ENCODE measurements around the gene KLF9. TPM values are rescaled to one million over a fixed set of nuclear protein-coding genes. Genes with fewer than 3 reads are reported as not detected.

The KLF9 gene
- total RNA-seq, 1 donor from 2014 or later: 6.3 TPM

DNA sequence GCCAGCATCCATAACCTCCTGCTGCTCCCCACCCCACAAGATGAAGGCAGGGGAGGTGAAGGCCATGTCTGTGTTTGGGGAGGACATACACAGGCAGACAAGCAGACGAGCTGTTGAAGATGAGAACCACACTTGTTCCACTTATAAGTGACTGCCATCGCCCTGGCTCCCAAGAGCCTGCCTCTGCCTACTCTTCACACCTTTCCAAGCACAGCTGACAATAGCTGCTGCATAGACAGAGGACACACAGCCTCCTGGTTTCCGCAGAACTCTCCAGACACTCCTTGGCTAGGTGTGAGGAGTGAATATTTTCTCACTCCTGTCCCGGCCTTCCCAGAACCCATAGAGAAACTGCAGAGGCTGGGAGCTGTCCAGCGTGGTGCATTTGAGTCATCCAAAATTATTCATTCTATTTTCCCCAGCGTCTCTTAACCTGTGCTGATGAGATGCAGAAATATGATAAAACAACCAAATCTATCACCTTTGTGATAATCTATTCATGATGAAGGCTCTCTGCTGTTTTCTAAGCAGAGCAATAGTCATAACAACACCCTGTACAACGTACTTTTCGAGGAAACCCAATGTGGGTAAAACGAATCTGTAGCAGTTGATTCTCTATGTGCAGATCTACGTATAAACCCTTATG is 24.7 kb downstream of the KLF9 start:
- peaks cover 41% of the 10 kb centered on the region for H3K4me1 Mint-ChIP-seq
- POLR2A ChIA-PET: no interaction called here
- DNase-seq: no peak
- CTCF ChIA-PET: no interaction called here
- intact Hi-C loops (cut with micrococcal nuclease): no loop called here
- no peak for TF ChIP-seq CTCF (IDR thresholded peaks at IDR 0.05)
- no peaks in the 10 kb centered on the region for H3K9me3 Mint-ChIP-seq
- H3K27ac Mint-ChIP-seq: no peak overlapping the region
- H3K27me3 Mint-ChIP-seq: no peaks in the 10 kb centered on the region
- no peak for ATAC-seq (ENCODE audit: low read depth)
- H3K4me3 Mint-ChIP-seq: no peak overlapping the region
- peaks cover 26% of the 10 kb centered on the region for H3K36me3 Mint-ChIP-seq (ENCODE audit: low read depth)

DNA sequence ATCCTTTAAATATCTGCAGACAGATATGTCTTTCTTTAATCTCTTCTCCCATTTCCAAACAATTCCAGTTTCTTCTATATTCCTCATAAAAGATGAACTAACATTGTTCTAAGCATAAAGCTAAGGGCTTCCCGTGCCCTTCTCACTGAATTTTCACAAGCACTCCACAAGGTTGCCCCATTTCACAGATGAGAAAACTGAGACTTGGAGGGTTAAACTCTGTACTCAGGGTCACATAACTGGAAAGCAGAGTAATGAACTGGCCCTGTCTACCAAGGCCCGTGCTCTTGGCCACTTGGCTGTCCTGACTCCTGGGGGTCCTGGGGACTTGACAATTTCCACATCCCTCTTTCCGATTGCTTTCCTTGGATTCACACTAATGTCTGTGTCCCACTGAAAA is 25.3 kb downstream of the KLF9 start:
- no peak for DNase-seq
- ChIA-PET CTCF (no interaction called here), POLR2A (no interaction called here)
- ATAC-seq (ENCODE audit: low read depth): no peak
- no peak for TF ChIP-seq CTCF (IDR thresholded peaks at IDR 0.05)
- no peaks in the 10 kb centered on the region for H3K27me3 Mint-ChIP-seq
- no peaks in the 10 kb centered on the region for H3K9me3 Mint-ChIP-seq
- no peak overlapping the region for H3K27ac Mint-ChIP-seq
- peaks cover 35% of the 10 kb centered on the region for H3K4me1 Mint-ChIP-seq
- intact Hi-C loops (cut with micrococcal nuclease): no loop called here
- no peak overlapping the region for H3K4me3 Mint-ChIP-seq
- H3K36me3 Mint-ChIP-seq (ENCODE audit: low read depth): peaks cover 32% of the 10 kb centered on the region

DNA sequence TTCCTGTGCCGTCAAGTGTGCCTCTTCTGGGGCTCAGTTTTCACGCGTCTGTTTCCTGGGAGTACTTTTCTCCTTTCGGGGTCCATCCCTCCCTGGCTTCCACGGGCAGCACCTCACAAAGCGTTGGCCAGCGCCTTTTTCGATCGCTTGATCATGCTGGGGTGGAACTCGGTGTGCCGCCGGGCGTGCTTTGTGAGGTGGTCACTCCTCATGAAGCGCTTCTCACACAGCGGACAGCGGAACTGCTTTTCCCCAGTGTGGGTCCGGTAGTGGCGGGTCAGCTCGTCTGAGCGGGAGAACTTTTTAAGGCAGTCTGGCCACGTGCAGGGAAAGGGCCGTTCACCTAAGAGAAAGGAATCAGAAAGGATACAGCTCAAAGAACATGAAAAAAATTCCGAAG is 26.8 kb downstream of the KLF9 start:
- CTCF ChIA-PET: no interaction called here
- peaks cover 26% of the 10 kb centered on the region for H3K4me1 Mint-ChIP-seq
- ATAC-seq (ENCODE audit: low read depth): no peak

GRCh38 chr9:70385426-70385825 is 29.0 kb downstream of the KLF9 start:
- no peak for DNase-seq
- H3K27ac Mint-ChIP-seq: no peak overlapping the region
- H3K27me3 Mint-ChIP-seq: no peaks in the 10 kb centered on the region
- H3K4me1 Mint-ChIP-seq: peaks cover 9% of the 10 kb centered on the region
- intact Hi-C loops (cut with micrococcal nuclease): no loop called here
- ATAC-seq (ENCODE audit: low read depth): no peak
- TF ChIP-seq CTCF (IDR thresholded peaks at IDR 0.05): no peak
- H3K4me3 Mint-ChIP-seq: no peak overlapping the region
- peaks cover 34% of the 10 kb centered on the region for H3K36me3 Mint-ChIP-seq (ENCODE audit: low read depth)
- ChIA-PET POLR2A (no interaction called here), CTCF (no interaction called here)
- H3K9me3 Mint-ChIP-seq: no peaks in the 10 kb centered on the region

More for the DNA sequence above, 26.8 kb downstream of the KLF9 start:
- POLR2A ChIA-PET: no interaction called here
- intact Hi-C loops (cut with micrococcal nuclease): no loop called here
- TF ChIP-seq CTCF (IDR thresholded peaks at IDR 0.05): no peak
- Mint-ChIP-seq H3K27ac (no peak overlapping the region), H3K9me3 (no peaks in the 10 kb centered on the region), H3K36me3 (ENCODE audit: low read depth) (peaks cover 34% of the 10 kb centered on the region), H3K4me3 (no peak overlapping the region), H3K27me3 (no peaks in the 10 kb centered on the region)
- no peak for DNase-seq

DNA sequence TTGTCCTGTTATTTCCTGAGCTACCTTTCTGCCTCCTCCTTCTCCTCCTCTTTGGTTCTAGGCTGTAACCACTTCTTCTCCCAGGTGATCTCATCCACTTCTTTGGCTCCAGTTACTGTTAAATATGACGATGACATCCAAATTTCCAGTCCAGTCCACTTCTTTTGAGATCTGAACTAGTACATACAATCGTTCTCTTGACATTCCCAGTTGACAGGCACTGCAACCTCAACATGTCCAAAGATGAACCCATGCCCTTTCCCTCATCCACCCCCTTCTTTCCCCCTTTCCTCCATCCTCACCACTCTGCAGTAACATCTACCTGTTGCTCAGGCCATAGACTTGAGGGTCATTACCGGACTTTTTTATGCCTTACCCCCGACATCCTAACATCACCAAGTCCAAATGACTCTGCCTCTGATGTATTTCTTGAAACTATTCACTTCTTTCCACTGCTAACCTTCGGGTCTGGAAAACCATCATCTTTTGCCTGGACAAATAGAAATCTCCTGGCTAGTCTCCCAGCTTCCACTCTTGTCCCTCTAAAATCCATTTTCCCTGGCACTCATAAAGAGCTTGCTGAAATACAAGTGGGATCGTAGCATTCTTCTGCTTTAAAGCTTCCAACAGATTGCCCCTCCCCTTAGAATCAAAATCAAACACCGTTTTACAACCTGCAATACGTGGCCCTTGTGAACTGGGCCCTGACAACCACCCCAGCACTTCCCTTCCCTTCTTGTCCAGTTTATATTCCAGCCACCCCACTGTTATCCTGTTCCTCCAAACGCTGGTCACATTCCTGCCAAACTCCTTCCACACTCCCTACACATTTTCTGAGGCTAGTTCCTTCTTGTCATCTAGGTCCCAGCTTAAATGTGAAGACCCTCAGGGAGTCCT is 31.5 kb downstream of the KLF9 start:
- Mint-ChIP-seq H3K4me1 (no peaks in the 10 kb centered on the region), H3K27me3 (no peaks in the 10 kb centered on the region), H3K27ac (no peak overlapping the region), H3K36me3 (ENCODE audit: low read depth) (peaks cover 30% of the 10 kb centered on the region), H3K9me3 (no peaks in the 10 kb centered on the region), H3K4me3 (no peak overlapping the region)
- ATAC-seq (ENCODE audit: low read depth) (no peak), DNase-seq (no peak)
- no peak for TF ChIP-seq CTCF (IDR thresholded peaks at IDR 0.05)
- ChIA-PET CTCF (no interaction called here), POLR2A (no interaction called here)
- intact Hi-C loops (cut with micrococcal nuclease): no loop called here

Measured in activated B cell treated with CpG ODN at 0.5 μM for 24 hours (primary cell).